GM10248 (cell line): Measurements from ENCODE around the gene ZFPL1.

Experiments used
- CTCF ChIA-PET: fragments of 300-600 bp; sonication (Branson Sonifier 250); formaldehyde crosslinking; extraction: SDS; loops from one replicate; lab custom pipeline; 2021; ENCODE audit warnings: antibody characterized with exemption; lab: Yijun Ruan, JAX
- POLR2A ChIA-PET: fragments of 350-650 bp; sonication (Branson Sonifier 250); formaldehyde crosslinking; extraction: SDS; loops from one replicate; lab custom pipeline; 2020; ENCODE audit warnings: antibody characterized with exemption; lab: Yijun Ruan, JAX
- DNase-seq: peaks from one replicate; pipeline ENCODE4 v3.0.0; 2012; ENCODE audit errors: extremely low spot score
- TF ChIP-seq, protein P1 (sequence below): IDR thresholded peaks from 2 replicates; pipeline ENCODE4 v1.5.1; 2012; ENCODE audit warnings: mild to moderate bottlenecking, low read depth; ENCODE audit errors: extremely low read depth, missing control alignments, control extremely low read depth

Gene ZFPL1

DNA sequence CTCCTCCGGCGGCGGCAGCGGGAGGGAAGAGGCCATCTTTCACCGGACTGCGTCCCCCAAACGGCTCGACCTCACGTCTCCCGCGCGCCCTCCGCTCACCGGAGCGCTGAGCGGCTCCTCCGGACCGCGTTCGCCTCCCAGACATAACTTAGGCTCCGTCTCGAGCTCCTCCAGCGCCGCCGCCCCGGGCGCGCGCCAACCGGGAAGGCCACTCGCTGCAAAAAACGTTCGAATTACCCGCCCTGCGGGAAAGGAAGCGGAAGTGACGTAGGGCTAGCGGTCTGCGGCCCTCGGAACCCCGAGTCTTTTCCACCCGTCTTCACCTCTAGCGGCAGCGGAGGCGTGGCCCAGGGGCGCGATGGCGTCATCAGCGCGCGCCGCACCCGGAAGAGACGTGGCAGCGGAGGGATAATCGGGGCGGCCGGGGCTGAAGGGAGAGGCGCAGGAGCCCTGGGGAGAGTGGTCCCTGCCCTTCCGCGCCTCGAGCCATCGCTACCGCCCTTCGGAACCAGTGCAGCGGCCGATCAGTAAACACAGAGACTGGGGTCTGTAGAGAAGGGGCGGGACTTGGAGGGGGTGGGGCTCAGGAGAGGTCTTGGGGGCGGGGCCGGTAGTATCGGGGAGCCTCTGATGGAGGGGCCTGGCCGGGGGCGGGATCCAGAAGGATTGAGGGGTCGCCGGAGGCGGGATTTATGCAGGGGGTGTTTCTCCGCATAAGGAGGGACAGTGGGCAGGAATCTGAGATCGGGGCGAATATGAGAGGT, at the start of gene ZFPL1, which contains the start of gene CDCA5:
Gene ZFPL1 (plus strand): TSS at position 389 of the 764 bp plus-strand sequence. CDS start 477 bp downstream, outside the sequence.
Gene CDCA5 (minus strand): TSS at position 207 of the 764 bp plus-strand sequence. CDS start 62 bp downstream, at position 145.
- TF ChIP-seq, protein P1, sequence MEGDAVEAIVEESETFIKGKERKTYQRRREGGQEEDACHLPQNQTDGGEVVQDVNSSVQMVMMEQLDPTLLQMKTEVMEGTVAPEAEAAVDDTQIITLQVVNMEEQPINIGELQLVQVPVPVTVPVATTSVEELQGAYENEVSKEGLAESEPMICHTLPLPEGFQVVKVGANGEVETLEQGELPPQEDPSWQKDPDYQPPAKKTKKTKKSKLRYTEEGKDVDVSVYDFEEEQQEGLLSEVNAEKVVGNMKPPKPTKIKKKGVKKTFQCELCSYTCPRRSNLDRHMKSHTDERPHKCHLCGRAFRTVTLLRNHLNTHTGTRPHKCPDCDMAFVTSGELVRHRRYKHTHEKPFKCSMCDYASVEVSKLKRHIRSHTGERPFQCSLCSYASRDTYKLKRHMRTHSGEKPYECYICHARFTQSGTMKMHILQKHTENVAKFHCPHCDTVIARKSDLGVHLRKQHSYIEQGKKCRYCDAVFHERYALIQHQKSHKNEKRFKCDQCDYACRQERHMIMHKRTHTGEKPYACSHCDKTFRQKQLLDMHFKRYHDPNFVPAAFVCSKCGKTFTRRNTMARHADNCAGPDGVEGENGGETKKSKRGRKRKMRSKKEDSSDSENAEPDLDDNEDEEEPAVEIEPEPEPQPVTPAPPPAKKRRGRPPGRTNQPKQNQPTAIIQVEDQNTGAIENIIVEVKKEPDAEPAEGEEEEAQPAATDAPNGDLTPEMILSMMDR, result no peak
- ChIA-PET POLR2A (no interaction called here), CTCF (interaction anchor here (1.3 to 1.8 kb wide), 4 partner anchors 11 to 70 kb away, joined by 3 to 10 read pairs (median 4); partner anchors contain the start of gene ARL2)

DNA sequence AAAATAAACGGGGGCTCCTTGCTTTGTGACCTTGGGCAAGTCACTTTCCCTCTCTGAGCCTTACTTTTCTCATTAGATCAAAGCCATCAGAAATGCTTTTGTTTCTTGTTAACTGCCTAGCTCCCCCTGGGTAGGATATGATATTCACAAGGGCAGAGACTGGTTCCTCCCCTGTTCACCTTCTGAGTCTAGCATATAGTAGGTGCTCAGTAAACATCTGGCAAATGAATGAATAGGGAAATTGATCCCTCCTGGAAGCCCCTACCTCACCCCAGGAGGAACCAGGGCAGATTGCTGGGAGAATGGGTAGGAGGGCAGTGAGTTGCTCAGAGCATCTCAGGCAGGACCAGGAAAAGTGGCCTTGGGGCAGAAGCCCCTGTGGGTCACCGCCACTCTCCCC, 49.6 kb upstream of the ZFPL1 start:
- no peak for DNase-seq
- TF ChIP-seq, protein P1, result no peak
- ChIA-PET CTCF (interaction anchor here (0.9 to 1.4 kb wide), 2 partner anchors 16 to 20 kb away, joined by 3 to 4 read pairs; partner anchors contain the start of gene ARL2), POLR2A (no interaction called here)

More for the DNA sequence above, at the start of gene ZFPL1, which contains the start of gene CDCA5:
- DNase-seq, result peak; percentile 99

DNA sequence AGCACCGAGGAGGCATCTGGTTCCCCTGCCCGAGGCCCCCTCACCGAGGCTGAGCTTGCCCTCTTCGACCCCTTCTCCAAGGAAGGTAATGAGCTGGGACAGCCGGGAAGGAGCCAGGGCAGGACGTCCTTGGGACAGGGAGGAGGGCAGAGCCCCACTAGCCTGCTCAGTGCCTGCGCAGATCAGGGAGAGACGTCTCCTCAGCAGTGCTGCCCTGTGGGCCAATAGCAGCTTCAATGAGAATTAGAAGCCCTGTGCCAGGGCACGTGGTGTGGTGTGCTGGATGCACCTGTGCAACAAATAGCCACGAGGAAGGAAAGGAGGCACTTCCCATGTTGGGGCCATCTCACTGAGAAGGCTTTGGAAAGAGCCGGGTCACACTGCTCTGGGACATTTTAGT, 48.4 kb upstream of the ZFPL1 start:
- TF ChIP-seq, protein P1, result no peak
- POLR2A ChIA-PET, result no interaction called here
- CTCF ChIA-PET, result no interaction called here
- no peak for DNase-seq

DNA sequence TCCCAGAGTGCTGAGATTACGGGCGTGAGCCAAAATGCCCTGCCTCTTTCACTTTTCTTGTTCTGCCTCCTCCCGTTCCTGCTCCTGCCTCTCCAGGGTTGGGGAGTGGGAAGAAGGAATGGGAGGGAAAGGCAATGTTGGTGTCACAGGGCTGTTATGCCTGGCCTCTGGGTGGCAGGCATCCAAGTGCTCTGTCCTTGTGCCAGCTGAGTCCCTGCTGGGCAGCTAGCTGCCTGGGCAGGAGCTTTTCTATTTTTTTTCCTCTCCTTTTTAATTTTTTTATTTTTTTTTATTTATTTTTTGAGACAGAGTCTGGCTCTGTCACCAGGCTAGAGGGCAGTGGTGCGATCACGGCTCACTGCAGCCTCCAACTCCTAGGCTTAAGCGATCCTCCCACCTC, 47.1 kb upstream of the ZFPL1 start:
- ChIA-PET CTCF (interaction anchor here (0.8 to 7.3 kb wide), 3 partner anchors 8 to 23 kb away, joined by 3 to 46 read pairs (median 3); partner anchors contain the start of gene ARL2), POLR2A (no interaction called here)
- no peak for DNase-seq
- TF ChIP-seq, protein P1, result no peak

DNA sequence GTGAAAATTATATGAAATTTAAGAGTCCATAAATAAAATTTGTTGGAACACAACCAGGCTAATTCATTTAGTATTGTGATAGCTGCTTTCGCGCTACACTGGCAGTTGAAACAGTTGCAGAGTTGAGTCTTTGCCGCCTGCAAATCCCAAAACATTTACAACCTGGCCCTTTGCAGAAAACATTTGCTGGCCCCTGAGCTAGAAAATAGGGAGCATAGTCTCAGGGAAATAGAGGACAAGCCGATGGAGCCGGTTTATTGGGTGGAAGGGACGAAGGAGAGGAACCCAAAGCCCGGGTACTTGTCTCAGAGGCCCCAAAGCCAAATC, 43.5 kb upstream of the ZFPL1 start:
- ChIA-PET POLR2A (no interaction called here), CTCF (interaction anchor here (0.8 to 7.3 kb wide), 6 partner anchors 8 to 235 kb away, joined by 3 to 46 read pairs (median 7); partner anchors contain the start of genes ARL2, TM7SF2 and ZNHIT2)
- DNase-seq, result no peak
- TF ChIP-seq, protein P1, result no peak

DNA sequence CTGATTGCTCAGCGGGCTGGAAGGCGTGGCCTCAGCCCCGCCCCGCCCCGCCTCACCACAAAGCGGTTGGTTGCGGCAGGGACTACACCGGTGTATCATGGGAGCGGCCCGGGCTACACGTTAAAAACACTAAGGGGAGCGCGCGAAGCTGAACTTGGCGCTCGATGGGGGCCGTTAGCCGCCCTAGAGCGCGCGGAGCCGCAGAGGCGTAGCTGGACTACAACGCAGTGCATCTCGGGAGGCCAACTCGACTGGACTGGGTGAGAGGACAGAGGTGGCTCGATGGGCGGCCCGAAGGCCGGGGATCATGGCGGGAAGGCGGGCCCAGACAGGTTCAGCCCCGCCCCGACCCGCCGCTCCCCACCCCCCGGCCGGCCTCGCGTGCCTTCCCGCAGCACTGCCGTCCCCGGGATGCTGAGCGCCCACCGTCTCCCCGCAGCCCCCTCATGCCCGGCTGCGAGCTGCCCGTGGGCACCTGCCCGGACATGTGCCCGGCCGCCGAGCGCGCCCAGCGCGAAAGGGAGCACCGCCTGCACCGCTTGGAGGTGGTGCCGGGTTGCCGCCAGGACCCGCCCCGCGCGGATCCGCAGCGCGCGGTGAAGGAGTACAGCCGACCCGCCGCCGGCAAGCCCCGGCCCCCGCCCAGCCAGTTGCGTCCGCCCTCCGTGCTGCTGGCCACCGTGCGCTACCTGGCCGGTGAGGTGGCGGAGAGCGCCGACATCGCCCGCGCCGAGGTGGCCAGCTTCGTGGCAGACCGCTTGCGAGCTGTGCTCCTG, 43.0 kb upstream of the ZFPL1 start, which contains the start of gene SAC3D1:
Gene SAC3D1 (plus strand): TSS at position 364 of the 776 bp plus-strand sequence. CDS start 83 bp downstream, at position 447.
- peak; percentile 96 for DNase-seq
- TF ChIP-seq, protein P1, result no peak
- ChIA-PET CTCF (interaction anchor here (0.8 to 7.3 kb wide), 9 partner anchors 9 to 292 kb away, joined by 3 to 46 read pairs (median 4); partner anchors contain the start of genes ARL2, CDCA5, DPF2 and TM7SF2), POLR2A (no interaction called here)
